GM19328 (cell line): ENCODE data around the gene SOX6.
"Not testable (repeated sequence)": the region's sequence is repeated elsewhere in the genome, so short reads cannot be mapped to it uniquely, and the experiment has no call there.

ENCODE experiments used
- ATAC-seq: cut with Tn5 transposase; IDR thresholded peaks from one replicate; pipeline ENCODE4 v1.9.1; 2021; ENCODE audit warnings: mild to moderate bottlenecking, moderate library complexity; ENCODE audit not compliant: unreplicated experiment

The SOX6 gene

GRCh38 chr11:15938983-15939382, 417.4 kb downstream of the SOX6 start:
- no peak for ATAC-seq

DNA sequence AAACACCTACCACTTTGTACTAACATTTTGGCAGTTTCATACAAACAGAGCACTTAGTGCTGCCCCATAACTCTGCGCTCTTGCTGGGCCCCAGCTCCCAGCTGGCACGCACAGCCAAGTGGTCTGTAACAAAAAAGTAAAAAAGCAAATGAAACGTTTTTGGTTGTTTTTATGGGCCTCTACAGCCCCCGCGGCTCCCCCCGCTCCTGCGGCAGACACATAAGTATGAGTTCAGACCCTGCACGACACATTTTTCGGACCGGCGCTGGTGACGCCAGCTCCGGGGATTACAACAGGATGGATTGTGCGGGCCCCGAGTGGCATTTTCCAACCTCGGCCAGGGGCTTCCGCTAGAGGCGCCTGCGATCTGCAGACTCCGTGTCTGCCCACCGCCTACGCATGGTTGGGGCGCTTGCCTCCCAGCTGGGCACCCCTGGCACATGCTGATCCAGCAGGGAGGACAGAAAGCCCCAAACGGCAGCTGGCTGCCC, 418.2 kb downstream of the SOX6 start:
- ATAC-seq, result no peak

DNA sequence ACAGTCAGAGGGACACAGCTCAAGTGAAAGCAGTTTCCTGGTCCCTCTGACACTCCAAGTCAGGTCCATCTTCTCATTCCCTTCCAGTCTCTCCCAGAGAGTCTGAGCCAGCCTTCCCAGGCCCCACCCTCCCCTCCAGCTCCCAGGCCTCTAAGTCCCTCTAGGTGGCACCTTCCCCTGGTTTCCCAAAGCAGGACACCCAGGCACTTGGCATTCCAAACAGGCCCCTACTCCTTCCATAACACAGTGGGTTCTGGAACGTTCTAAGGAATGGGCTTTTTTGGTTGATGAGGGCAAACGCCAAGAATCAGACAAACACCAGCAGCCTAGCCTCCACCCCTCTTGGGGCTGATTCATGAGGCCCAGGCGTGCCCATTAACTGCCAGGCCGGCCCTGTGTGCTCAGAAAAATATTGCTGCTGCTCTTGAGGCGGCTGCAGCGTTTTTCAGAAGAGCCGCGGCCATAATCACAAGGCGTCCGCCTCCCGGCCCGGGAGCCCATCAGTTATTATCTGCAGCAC, 418.7 kb downstream of the SOX6 start:
- no peak for ATAC-seq

GRCh38 chr11:15936011-15936410, 420.3 kb downstream of the SOX6 start:
- ATAC-seq, result no peak

DNA sequence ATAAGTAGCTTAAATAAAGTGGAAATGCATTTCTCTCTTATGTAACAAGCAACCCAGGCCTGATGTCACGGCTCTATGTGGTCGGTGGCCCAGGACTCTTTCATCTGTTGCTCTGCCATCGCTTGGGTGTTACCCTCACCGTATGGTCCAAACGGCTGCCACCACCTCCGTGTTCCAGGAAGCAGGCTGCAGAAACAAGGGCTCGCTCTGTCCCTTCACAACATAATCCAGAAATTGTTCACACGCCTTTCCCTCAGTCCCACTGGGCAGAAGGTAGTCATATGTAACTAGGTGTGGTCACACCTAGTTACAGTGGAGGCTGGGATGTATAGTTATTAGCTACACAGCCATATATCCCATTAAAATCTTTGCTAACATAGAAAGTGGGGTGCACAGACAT, 421.0 kb downstream of the SOX6 start:
- no peak for ATAC-seq

GRCh38 chr11:15933886-15934625, 422.3 kb downstream of the SOX6 start:
- no peak for ATAC-seq

DNA sequence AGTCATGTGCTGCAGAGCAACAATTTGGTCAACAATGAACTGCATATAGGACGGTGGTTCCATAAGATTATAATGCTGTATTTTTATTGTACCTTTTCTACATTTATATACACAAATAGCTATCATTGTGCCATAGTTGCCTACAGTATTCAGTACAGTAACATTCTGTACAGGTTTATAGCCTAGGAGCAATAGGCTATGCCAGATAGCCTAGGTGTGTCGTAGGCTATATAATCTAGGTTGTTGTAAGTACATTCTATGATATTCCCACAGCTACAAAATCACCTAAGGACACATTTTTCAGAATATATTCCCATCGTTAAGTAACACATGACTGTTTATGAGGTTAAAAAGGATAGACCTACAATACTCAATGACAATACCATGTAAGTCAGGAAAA, 423.9 kb downstream of the SOX6 start:
- no peak for ATAC-seq

- ATAC-seq, result no peak
Observed at GRCh38 chr11:15931497-15931896, 424.8 kb downstream of the SOX6 start.

DNA sequence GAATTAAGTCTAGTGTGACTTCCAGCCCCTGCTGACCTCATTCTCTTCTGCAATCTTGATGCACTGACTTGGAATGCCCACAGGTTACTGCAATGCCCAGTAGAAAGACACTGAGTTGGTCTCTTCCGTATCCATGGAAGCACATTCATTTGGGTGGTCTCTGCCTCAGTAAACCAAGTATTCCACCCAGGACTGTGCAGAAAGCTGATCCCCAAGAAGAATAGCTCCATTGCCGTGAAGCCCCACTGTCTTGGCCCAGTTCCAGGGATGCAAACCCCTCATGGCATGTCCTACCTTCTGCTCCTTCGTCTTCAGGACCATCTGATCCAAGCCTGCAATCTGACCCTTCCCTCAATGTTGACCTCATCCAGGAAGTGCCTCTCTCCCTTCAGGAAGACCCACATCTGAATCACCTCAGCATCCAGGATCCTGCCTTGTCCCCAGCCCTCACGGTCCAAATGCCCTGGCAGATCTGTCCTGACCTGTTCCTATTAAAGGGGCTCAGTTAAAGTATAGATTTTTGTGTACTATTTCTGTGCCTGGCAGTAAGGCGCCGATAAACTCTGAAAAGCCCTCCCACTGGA, 425.8 kb downstream of the SOX6 start:
- no peak for ATAC-seq

DNA sequence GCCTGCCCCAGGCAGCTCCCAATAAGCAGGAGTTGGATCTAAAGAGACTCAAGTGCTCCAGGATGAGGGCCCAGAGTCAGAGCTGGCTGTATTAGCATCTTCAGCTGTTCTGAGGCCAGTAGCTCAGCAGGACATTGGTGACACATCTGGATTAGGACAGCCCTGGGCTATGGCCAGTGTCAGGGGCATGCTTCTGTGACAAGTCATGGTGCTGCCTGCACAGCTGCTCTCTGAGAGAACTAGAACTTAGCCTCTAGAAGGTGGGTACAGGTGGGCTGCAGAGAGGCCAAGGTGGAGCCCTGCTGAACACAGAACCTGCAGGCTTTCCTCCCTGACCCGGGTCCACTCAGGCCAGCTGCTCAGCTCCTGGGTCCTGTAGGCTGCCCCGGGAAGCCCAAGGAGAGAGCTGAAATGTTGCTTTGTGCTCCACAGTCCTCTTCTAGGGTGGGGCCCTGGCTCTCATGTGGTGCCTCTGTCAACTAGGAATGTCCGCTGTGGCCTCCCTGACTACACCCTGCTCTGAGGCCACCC, 426.9 kb downstream of the SOX6 start:
- no peak for ATAC-seq

GRCh38 chr11:15927864-15928217, 428.5 kb downstream of the SOX6 start:
- ATAC-seq, result no peak

GRCh38 chr11:15927196-15927863, 429.0 kb downstream of the SOX6 start:
- no peak for ATAC-seq

GRCh38 chr11:15926071-15926470, 430.3 kb downstream of the SOX6 start:
- ATAC-seq, result no peak

- no peak for ATAC-seq
Observed at GRCh38 chr11:15923183-15923582, 433.2 kb downstream of the SOX6 start.

GRCh38 chr11:15922745-15923144, 433.6 kb downstream of the SOX6 start:
- not testable (repeated sequence) for ATAC-seq

DNA sequence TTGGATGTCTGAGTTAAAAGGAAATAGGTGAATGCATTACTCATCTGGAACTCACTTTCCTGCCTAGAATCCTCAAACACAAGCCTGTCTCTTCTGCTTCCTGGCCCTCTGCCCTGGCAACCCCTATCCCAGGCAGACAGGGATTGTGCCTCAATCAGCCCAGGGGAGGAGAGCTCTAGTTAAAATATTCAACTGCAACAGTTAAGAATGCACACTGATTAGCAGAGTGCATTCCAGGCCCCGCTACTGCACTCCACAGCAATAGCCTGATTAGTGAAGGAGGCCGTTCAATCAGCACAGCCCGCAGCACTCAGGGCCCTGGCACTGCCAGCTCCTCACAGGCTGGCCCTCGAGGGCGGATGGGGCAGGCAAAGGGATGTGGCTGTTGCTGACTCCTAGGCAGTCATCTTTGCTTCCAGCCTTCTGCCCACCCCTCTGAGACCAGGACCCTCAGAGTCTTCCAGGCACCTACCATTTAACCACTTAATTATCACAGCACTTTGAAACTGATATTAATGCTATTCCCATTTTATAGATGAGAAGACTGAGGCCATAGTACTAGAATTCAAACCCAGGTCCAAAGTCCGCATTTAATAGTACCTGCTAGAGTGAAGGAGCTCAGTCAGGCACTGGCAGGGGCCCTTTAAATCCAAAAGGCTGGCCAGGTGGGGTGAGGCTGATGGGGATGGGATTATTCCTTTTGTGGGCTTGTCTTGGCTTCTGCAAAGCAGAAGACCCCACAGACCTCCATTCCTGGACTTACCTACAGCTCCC, 435.3 kb downstream of the SOX6 start:
- no peak for ATAC-seq

DNA sequence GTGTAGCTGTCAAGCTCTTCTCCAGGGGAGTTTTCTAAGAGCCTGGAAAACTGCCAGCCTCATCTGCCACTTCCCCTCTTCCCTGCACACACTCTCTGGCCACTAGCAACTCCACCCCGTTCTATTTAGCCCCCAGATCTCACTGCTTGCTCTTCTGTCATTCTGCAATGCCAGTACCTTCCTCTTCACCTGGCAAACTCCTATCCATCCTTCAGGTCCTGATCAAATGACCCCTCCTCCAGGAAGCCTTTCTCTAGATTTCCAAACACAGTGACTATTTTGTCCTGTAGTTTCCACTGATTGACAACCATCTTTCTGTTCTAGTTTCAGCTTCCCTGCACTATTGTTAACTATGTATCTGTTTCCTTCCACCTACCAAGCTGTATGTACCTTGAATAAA, 437.7 kb downstream of the SOX6 start:
- no peak for ATAC-seq

DNA sequence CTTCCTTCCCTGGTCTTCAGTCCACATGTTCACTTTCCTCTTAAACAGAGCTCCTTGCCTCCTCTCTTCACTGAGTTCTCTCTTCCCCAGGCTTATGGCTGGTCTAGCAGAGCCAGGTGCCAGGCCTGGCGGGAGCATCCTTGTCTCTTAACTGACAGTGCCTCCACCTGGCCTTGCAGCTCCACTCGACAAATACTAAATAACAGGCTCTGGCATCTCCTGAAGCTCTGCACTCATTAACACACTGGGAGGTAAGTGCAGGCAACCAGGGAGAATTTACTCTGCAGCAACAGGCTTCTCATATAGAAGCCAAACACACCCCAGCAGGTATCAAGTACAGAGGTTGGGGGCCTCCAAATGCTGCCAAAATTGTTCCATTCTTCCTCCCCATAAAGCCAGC, 438.1 kb downstream of the SOX6 start:
- no peak for ATAC-seq
